ENCODE results near the gene KCNH1. TPM values are rescaled to one million over a fixed set of nuclear protein-coding genes. Genes with fewer than 3 reads are reported as not detected.

KCNH1 gene
- total RNA-seq, 2 experiments from 2014 or later = not detected

DNA sequence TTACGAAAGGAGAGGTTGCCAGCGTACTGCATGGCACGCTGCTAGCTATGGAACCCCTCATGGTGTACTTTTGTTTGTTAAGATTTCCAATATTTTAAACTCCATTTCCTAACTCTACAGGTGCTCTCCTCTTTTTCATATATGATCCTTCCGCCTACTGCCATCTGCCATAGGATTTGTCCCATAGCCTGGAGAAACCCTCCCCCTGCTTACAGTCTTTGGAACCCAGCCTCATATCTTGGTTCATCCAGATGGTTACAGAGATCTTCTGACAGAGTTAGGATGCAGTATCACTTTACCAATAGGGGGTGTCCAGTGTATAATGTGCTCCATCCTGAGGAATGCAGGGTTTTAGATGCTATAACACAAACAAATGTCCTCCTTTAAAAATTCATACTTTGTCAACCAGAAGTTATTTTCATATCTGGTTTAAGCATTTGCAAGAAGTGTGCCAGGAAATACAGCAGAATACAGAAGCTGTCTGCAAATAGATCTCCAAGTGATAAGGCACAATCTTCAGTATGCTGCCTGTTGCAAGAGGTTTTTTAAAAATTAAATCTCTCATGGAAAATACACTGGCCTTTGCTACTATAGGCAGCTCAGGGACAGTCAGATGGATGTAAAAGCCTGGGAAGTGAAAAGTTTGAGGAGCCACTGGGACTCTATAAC lies 377.8 kb downstream of the KCNH1 start:
- CTCF ChIA-PET = no interaction called here
- H3K27me3 Mint-ChIP-seq = peaks cover 3% of the 10 kb centered on the region
- DNase-seq (no peak), ATAC-seq (no peak)
- H3K27ac Mint-ChIP-seq = no peak overlapping the region
- TF ChIP-seq, protein P1, sequence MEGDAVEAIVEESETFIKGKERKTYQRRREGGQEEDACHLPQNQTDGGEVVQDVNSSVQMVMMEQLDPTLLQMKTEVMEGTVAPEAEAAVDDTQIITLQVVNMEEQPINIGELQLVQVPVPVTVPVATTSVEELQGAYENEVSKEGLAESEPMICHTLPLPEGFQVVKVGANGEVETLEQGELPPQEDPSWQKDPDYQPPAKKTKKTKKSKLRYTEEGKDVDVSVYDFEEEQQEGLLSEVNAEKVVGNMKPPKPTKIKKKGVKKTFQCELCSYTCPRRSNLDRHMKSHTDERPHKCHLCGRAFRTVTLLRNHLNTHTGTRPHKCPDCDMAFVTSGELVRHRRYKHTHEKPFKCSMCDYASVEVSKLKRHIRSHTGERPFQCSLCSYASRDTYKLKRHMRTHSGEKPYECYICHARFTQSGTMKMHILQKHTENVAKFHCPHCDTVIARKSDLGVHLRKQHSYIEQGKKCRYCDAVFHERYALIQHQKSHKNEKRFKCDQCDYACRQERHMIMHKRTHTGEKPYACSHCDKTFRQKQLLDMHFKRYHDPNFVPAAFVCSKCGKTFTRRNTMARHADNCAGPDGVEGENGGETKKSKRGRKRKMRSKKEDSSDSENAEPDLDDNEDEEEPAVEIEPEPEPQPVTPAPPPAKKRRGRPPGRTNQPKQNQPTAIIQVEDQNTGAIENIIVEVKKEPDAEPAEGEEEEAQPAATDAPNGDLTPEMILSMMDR (IDR thresholded peaks at IDR 0.05) = no peak
- H3K9me3 Mint-ChIP-seq = no peaks in the 10 kb centered on the region
- no peaks in the 10 kb centered on the region for H3K4me1 Mint-ChIP-seq (ENCODE audit: low read depth)
- POLR2A ChIA-PET = no interaction called here
- no peaks in the 10 kb centered on the region for H3K36me3 Mint-ChIP-seq (ENCODE audit: low read depth)
- no peak overlapping the region for H3K4me3 Mint-ChIP-seq
- intact Hi-C loops (cut with micrococcal nuclease) = no loop called here

- ChIA-PET CTCF (interaction anchor here (1.2 kb wide), 1 partner anchor 379 kb away, joined by 4 read pairs; the partner anchor contains the start of gene KCNH1), POLR2A (no interaction called here)
- TF ChIP-seq, protein P1 (IDR thresholded peaks at IDR 0.05) = no peak
- Mint-ChIP-seq H3K4me1 (ENCODE audit: low read depth) (no peaks in the 10 kb centered on the region), H3K27me3 (peaks cover 3% of the 10 kb centered on the region), H3K27ac (no peak overlapping the region), H3K4me3 (no peak overlapping the region), H3K36me3 (ENCODE audit: low read depth) (no peaks in the 10 kb centered on the region), H3K9me3 (no peaks in the 10 kb centered on the region)
- intact Hi-C loops (cut with micrococcal nuclease) = no loop called here
- ATAC-seq (no peak), DNase-seq (no peak)
These were observed 378.9 kb downstream of the KCNH1 start for GRCh38 chr1:210754878-210755665.

DNA sequence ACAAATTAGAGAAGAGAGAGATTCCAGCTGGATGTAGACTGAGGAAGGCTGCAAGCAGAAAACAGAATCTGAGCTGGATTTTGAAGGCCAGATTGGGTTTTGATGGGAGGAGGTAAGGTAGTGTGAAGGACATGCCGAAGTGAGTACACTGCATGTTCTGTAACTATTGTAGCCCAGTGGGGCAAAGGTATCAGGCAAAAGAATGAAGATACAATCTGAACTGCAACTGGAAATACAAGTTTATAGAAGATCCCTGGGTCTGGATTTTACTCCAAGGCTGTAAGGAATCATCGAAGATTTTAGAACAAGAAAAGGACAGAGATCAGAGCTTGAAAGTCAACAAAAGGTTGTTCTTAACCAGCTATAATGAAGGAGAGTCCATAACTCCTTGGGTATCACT lies 382.0 kb downstream of the KCNH1 start:
- TF ChIP-seq, protein P1 (IDR thresholded peaks at IDR 0.05) = no peak
- no peaks in the 10 kb centered on the region for H3K4me1 Mint-ChIP-seq (ENCODE audit: low read depth)
- H3K4me3 Mint-ChIP-seq = no peak overlapping the region
- ATAC-seq = no peak
- ChIA-PET CTCF (interaction anchor here (0.6 kb wide), 1 partner anchor 1083 kb away, joined by 4 read pairs; no protein-coding TSS in a partner anchor), POLR2A (no interaction called here)
- no peak for DNase-seq
- H3K27ac Mint-ChIP-seq = no peak overlapping the region
- no peaks in the 10 kb centered on the region for H3K36me3 Mint-ChIP-seq (ENCODE audit: low read depth)
- H3K27me3 Mint-ChIP-seq = no peaks in the 10 kb centered on the region
- H3K9me3 Mint-ChIP-seq = no peaks in the 10 kb centered on the region
- intact Hi-C loops (cut with micrococcal nuclease) = no loop called here

DNA sequence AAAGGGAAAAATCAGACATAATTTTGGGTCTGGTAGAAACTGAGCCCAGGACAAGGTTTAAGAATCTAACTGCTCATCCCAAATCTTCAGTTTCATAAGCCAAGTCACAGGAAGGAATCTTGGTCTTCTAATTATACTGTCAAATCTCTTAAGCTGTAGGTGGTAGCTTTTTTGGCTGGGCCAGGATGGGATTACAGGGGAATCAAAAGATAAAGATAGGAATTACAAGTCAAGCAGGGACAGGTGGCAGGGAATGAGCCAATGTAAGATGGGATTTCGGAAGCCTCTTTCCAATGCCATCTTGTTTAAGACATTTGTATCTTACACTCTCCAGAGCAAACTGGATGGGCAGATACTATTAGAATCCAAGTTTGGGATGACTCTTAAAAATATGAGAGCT lies 383.5 kb downstream of the KCNH1 start:
- no peak for ATAC-seq
- DNase-seq = no peak
- Mint-ChIP-seq H3K27me3 (no peaks in the 10 kb centered on the region), H3K4me1 (ENCODE audit: low read depth) (no peaks in the 10 kb centered on the region), H3K4me3 (no peak overlapping the region), H3K27ac (no peak overlapping the region), H3K36me3 (ENCODE audit: low read depth) (no peaks in the 10 kb centered on the region), H3K9me3 (no peaks in the 10 kb centered on the region)
- ChIA-PET POLR2A (no interaction called here), CTCF (interaction anchor here (1.2 kb wide), 1 partner anchor 11 kb away, joined by 3 read pairs; no protein-coding TSS in a partner anchor)
- TF ChIP-seq, protein P1 (IDR thresholded peaks at IDR 0.05) = no peak
- intact Hi-C loops (cut with micrococcal nuclease) = no loop called here

- TF ChIP-seq, protein P1 (IDR thresholded peaks at IDR 0.05) = no peak
- ChIA-PET CTCF (no interaction called here), POLR2A (no interaction called here)
- no peaks in the 10 kb centered on the region for H3K9me3 Mint-ChIP-seq
- DNase-seq = no peak
- H3K4me3 Mint-ChIP-seq = no peak overlapping the region
- no peaks in the 10 kb centered on the region for H3K4me1 Mint-ChIP-seq (ENCODE audit: low read depth)
- no peak for ATAC-seq
- intact Hi-C loops (cut with micrococcal nuclease) = no loop called here
- H3K27ac Mint-ChIP-seq = no peak overlapping the region
- no peaks in the 10 kb centered on the region for H3K27me3 Mint-ChIP-seq
- no peaks in the 10 kb centered on the region for H3K36me3 Mint-ChIP-seq (ENCODE audit: low read depth)
These were observed 385.2 kb downstream of the KCNH1 start for GRCh38 chr1:210748796-210749195.

Data from activated CD8-positive, alpha-beta T cell treated with anti-CD3 and anti-CD28 coated beads for 36 hours (primary cell).